ENCODE results near the gene HECTD3.
"Not testable (repeated sequence)": the region's sequence is repeated elsewhere in the genome, so short reads cannot be mapped to it uniquely, and the experiment has no call there.

HECTD3 gene

DNA sequence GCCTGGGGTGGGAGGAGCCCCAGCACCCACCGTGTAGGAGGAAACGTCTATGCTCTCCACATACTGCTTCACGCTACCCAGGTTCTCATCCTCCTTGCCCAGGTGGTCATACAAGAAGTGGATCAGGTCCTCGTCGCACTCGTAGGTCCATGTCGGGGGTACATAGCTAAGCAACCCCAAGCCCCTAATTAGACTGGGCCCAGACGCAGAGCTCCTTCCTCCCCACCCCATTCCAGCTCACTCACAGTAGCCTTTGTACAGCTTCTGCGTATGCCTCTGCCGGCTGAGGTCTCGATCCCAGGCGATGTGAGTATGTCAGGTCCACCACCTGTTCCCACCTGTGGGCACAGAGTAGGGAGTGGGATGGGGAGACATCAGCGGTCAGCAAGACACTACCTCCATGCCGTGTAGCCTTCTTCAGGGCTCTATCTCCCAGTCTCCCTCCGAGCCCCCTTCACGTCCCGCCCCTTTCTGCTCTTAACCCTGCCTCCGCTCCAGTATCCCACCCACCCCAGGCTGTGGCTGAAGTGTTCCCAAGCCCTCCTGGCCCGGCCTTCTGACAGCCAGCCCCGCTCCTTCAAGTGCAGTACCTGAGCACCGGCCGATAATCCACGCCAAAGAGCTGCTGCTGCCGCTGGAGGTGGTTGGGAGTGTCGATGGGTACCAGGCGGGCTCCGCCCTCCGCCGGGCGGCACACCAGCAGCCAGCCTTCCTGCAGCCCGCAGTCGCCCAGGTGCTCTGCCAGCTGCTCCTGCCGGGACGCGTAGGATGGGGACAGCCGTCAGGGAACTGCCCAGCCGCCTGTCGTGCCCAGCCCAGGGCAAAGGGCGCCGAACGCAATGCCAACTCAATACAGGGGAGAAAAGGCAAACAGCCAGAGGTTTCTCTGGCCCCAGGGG is 919 bp downstream of the HECTD3 start:
- peaks cover 38% of the 10 kb centered on the region for H3K36me3 ChIP-seq (ENCODE audit: insufficient read depth, low read length)
- H3K27me3 ChIP-seq (ENCODE audit: insufficient read depth, low read length) = no peaks in the 10 kb centered on the region
- peak overlapping the region; percentile 87 for H3K4me3 ChIP-seq (ENCODE audit: low read length)
- no peaks in the 10 kb centered on the region for H3K9me3 ChIP-seq (ENCODE audit: low read length)
- H2AFZ ChIP-seq (ENCODE audit: low read depth, low read length) = peak overlapping the region; percentile 99
- H3K4me1 ChIP-seq (ENCODE audit: insufficient read depth, low read length) = peaks cover 19% of the 10 kb centered on the region

DNA sequence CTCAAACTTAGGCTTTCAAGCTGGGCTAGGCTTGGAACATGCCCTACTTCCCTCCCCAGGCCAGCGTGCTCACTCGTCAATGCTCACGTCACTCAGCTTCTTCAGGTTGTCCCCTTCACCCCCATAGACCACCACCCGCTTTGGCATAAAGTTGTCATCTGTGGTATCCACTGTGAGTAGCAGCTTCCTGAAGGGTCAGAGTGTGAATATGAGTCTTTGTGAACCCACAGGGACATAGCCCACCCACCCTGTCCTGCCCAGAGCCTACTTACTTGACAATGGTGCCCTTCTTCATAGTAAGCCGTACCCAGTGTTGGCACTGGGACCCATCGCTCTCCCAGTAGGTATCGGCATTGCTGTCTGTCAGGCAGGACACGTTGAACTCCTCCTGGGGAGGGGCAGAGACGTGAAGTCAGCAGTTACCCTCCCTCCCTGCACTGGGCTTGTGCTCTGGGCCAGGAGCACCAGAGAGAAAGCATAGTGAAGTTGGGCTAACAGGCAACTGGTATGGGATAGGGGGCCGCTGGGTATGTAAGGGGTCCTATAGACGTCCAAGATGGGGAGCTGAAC is 1.7 kb downstream of the HECTD3 start:
- Histone ChIP-seq H3K9me3 (ENCODE audit: low read length) (no peaks in the 10 kb centered on the region), H3K4me1 (ENCODE audit: insufficient read depth, low read length) (peaks cover 19% of the 10 kb centered on the region), H2AFZ (ENCODE audit: low read depth, low read length) (no peak overlapping the region), H3K36me3 (ENCODE audit: insufficient read depth, low read length) (peaks cover 46% of the 10 kb centered on the region), H3K4me3 (ENCODE audit: low read length) (no peak overlapping the region), H3K27me3 (ENCODE audit: insufficient read depth, low read length) (no peaks in the 10 kb centered on the region)

DNA sequence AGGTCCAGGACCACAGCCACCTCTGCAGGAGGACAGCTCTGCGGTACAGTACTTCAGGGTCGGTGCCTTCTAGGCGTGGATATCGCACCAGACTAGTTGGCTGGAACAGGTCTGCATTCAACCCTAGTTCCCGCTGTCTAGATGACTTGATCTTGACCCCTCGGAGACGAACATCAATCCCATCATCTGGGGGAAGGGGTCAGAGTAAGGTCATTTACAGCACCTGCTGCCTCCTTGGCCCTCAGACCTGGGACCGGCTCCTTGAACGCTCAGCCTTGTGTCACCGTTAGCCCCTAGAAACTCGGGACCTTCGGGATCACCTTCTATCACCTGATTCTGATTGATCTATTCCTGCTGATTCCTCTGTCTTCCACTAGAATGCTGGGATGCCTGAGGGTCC is 2.6 kb downstream of the HECTD3 start:
- Histone ChIP-seq H2AFZ (ENCODE audit: low read depth, low read length) (no peak overlapping the region), H3K36me3 (ENCODE audit: insufficient read depth, low read length) (peaks cover 55% of the 10 kb centered on the region), H3K27me3 (ENCODE audit: insufficient read depth, low read length) (no peaks in the 10 kb centered on the region), H3K4me1 (ENCODE audit: insufficient read depth, low read length) (peaks cover 18% of the 10 kb centered on the region), H3K4me3 (ENCODE audit: low read length) (no peak overlapping the region), H3K9me3 (ENCODE audit: low read length) (no peaks in the 10 kb centered on the region)

DNA sequence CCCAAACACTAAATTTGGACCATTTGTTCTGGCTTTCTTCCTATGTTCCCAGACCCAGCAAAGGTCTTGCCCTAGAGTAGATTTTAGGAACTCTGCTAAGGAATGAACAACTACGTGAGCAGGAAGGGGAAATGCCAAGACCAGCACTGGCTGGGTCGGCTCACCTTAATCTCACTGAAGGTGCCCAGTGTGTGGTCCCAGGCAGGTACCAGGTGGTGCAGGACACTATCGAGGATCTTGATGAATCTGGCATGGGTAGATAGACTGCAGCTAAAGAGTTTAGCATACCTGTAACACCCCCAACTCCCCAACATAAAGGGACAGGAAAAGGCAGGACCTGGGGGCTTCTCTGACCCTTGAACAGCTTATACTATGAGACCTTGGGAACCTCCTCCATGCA is 3.0 kb downstream of the HECTD3 start:
- Histone ChIP-seq H3K4me3 (ENCODE audit: low read length) (no peak overlapping the region), H3K36me3 (ENCODE audit: insufficient read depth, low read length) (peaks cover 58% of the 10 kb centered on the region), H3K27me3 (ENCODE audit: insufficient read depth, low read length) (no peaks in the 10 kb centered on the region), H3K4me1 (ENCODE audit: insufficient read depth, low read length) (peaks cover 13% of the 10 kb centered on the region), H3K9me3 (ENCODE audit: low read length) (no peaks in the 10 kb centered on the region), H2AFZ (ENCODE audit: low read depth, low read length) (no peak overlapping the region)

DNA sequence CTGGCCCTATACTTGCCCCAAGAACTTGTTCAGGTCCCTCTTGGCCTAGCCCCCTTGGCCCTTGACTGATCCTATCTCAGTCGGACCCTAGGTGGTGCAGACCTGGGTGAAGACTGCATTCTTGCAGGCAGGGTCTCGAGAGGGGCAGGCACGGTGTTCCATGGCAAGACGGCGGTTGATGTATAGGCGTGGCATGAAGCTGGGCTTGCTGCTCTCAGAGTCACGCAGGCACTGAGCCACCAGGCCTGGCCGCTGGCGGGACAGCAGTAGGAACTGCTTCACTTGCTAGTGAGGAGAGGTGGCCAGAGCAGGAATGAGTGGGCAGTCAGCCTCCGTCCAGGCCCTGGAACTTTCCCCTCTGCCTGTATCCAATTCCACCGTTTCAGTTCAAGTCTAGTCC is 3.8 kb downstream of the HECTD3 start:
- Histone ChIP-seq H2AFZ (ENCODE audit: low read depth, low read length) (no peak overlapping the region), H3K4me3 (ENCODE audit: low read length) (no peak overlapping the region), H3K9me3 (ENCODE audit: low read length) (no peaks in the 10 kb centered on the region), H3K36me3 (ENCODE audit: insufficient read depth, low read length) (peaks cover 66% of the 10 kb centered on the region), H3K4me1 (ENCODE audit: insufficient read depth, low read length) (peaks cover 8% of the 10 kb centered on the region), H3K27me3 (ENCODE audit: insufficient read depth, low read length) (no peaks in the 10 kb centered on the region)

DNA sequence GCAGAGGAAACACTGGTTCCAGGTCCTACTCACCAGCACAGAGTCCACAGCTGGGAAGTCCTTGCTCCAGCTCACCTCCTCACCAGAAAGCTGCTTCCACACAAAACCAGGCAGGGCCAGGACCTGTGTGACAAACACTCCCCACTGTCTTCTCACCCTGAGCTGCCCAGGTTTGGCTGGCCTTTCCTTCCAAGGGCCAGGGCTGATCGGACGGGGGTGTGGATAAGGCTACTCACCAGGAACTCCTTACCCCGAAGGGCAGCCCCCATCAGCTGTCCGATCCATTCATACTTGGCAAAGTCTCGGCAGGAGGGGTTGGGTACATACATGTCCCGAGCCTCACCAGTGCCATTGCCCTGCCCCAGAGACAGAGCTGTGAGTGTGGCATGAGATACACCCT is 5.4 kb downstream of the HECTD3 start:
- Histone ChIP-seq H3K4me1 (ENCODE audit: insufficient read depth, low read length) (peaks cover 8% of the 10 kb centered on the region), H3K27me3 (ENCODE audit: insufficient read depth, low read length) (no peaks in the 10 kb centered on the region), H2AFZ (ENCODE audit: low read depth, low read length) (no peak overlapping the region), H3K4me3 (ENCODE audit: low read length) (no peak overlapping the region), H3K9me3 (ENCODE audit: low read length) (no peaks in the 10 kb centered on the region), H3K36me3 (ENCODE audit: insufficient read depth, low read length) (peaks cover 70% of the 10 kb centered on the region)

DNA sequence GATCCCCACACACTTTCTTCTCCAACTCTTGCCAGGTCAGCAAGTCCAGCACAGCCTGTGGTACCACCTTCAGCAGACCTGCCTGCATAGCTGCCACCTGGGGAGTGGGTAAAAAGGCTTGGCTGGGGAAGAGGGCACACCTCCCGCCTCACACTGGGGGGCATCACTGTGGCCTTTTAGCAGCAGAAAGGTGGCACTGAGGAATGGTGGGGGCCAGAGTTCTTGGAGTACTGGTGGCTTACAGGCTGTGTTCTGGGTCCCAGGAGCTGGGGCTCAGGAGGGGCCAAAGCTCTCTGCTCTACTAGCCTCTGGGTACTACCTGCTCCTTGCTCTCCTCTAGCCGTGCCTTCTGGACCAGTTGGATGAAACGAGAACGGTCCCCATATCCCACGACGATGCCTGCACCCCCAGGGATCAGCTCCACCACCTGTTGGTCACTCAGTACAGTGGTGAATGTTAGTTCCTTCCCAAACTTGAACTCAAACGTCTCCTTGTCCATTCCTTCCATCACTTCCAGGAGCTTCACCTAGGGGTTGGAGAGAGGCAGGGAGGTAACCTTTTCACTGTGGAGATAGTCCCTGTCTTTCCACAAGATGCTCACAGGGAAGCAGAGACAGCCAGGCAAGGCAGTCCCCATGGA is 6.7 kb downstream of the HECTD3 start:
- Histone ChIP-seq H3K9me3 (ENCODE audit: low read length) (no peaks in the 10 kb centered on the region), H3K4me1 (ENCODE audit: insufficient read depth, low read length) (no peaks in the 10 kb centered on the region), H3K4me3 (ENCODE audit: low read length) (no peak overlapping the region), H2AFZ (ENCODE audit: low read depth, low read length) (no peak overlapping the region), H3K36me3 (ENCODE audit: insufficient read depth, low read length) (peaks cover 69% of the 10 kb centered on the region), H3K27me3 (ENCODE audit: insufficient read depth, low read length) (no peaks in the 10 kb centered on the region)

DNA sequence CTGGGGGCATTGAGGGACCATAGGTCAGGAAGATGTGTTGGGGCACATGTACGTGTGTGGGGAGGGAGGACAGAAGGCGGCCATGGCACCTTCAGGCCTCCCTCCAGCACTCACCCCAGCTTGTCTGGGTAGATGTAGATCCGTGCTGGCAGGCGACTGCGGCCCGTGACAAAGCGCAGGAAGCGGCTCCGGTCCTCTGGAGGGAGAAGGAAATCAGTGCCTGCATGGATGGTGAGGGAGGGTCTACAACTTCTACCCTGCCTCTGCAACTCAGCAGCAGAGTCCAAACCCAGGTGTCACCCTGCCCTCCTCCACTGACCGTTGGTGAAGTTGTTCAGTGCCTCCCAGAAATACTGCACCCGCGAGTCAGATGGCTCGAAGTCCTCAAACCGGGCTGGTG is 7.4 kb downstream of the HECTD3 start:
- Histone ChIP-seq H3K27me3 (ENCODE audit: insufficient read depth, low read length) (no peaks in the 10 kb centered on the region), H3K9me3 (ENCODE audit: low read length) (no peaks in the 10 kb centered on the region), H3K4me3 (ENCODE audit: low read length) (no peak overlapping the region), H3K36me3 (ENCODE audit: insufficient read depth, low read length) (peaks cover 63% of the 10 kb centered on the region), H2AFZ (ENCODE audit: low read depth, low read length) (no peak overlapping the region), H3K4me1 (ENCODE audit: insufficient read depth, low read length) (no peaks in the 10 kb centered on the region)

DNA sequence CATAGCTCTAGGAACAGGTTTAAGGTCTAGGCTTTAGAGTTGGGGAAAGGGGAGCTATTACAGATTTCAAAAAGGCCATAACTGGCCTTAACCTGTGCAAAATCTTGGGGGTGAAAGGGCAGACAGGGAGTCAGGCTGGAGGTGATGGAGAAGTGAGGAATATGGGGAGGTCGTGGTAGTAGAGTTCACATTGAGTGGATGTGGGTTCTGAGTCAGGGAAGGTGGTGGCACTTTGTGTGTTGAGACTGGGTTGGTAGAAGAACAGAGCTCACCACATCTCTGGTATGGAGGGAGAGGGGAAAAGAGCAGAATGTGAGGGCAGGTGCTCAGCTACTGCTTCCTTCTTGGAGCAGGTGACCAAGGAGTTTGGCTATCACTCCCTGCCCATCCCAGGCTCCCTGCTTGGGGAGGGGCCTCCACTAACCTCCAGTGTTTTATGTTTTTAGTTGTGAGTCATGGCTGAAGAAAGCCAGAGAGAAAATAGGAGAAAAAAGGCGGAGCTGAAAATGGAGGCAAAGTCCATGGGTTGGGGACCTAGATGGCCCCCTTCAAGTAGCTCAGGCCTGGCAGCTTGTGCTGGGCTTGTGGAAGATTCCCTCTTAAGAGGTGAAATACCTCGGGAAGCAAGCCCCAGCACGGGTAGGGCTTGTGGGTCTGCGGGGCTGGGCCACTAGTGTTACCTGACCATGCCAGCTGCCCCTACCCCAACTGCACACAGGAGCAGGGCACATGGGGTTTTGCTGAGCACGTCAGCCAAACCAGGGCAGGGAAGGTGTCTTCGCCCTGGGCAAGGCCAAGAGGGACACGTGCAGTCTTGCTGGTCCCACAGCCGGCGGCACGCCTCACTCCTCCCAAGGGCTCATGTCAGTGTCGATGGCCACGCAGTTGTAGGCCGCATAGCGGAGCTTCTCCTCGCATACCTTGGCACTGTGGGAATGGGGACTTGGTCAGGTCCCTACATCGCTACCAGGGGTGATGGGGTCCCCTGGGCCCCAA is 8.2 kb downstream of the HECTD3 start:
- H3K4me3 ChIP-seq (ENCODE audit: low read length) = no peak overlapping the region
- H3K36me3 ChIP-seq (ENCODE audit: insufficient read depth, low read length) = peaks cover 56% of the 10 kb centered on the region
- no peak overlapping the region for H2AFZ ChIP-seq (ENCODE audit: low read depth, low read length)
- H3K9me3 ChIP-seq (ENCODE audit: low read length) = no peaks in the 10 kb centered on the region
- no peaks in the 10 kb centered on the region for H3K4me1 ChIP-seq (ENCODE audit: insufficient read depth, low read length)
- no peaks in the 10 kb centered on the region for H3K27me3 ChIP-seq (ENCODE audit: insufficient read depth, low read length)

DNA sequence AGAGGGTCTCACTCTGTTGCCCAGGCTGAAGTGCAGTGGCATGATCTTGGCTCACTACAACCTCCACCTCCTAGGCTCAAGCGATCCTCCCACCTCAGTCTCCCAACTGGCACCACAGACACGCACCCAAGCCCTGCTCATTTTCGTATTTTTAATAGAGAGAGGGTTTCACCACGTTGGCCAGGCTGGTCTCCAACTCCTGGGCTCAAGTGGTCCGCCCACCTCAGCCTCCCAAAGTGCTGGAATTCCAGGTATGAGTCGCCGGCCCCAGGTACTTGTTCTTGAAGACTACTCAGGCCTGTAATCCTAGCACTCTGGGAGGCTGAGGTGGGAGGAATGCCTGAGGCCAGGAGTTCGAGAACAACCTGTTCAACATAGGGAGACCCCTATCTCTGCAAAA is 9.5 kb downstream of the HECTD3 start:
- not testable (repeated sequence) for H3K4me1 ChIP-seq (ENCODE audit: insufficient read depth, low read length); H3K27me3 ChIP-seq (ENCODE audit: insufficient read depth, low read length)
- peaks cover 43% of the 10 kb centered on the region for H3K36me3 ChIP-seq (ENCODE audit: insufficient read depth, low read length)

DNA sequence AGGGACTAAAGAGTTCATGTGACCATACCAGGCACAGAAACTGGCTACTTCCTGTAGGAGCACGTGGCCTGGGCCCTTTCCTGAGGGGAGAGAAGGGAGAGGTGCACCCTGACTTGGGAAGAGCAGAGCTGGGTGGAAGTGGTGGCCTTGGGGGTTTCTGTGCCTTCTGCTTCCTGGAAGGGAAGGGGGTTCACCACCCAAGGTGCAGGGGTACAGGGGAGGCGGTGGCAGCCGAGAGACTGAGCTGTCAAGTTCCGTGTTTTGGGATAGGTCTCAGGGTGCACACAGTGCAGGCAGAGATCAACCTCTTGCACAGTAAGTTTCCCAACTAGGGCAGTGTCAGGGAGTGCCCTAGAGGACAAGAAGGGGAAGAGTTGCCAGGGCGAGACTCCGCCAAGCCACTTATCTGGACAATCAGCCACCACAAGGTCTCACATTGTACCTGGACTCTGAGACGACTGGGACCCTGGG is 10.1 kb downstream of the HECTD3 start:
- Histone ChIP-seq H3K4me1 (ENCODE audit: insufficient read depth, low read length) (no peaks in the 10 kb centered on the region), H2AFZ (ENCODE audit: low read depth, low read length) (no peak overlapping the region), H3K36me3 (ENCODE audit: insufficient read depth, low read length) (peaks cover 40% of the 10 kb centered on the region), H3K27me3 (ENCODE audit: insufficient read depth, low read length) (no peaks in the 10 kb centered on the region), H3K4me3 (ENCODE audit: low read length) (no peak overlapping the region), H3K9me3 (ENCODE audit: low read length) (no peaks in the 10 kb centered on the region)

More for the DNA sequence above, 9.5 kb downstream of the HECTD3 start:
- not testable (repeated sequence) for H3K9me3 ChIP-seq (ENCODE audit: low read length); H3K4me3 ChIP-seq (ENCODE audit: low read length); H2AFZ ChIP-seq (ENCODE audit: low read depth, low read length)

DNA sequence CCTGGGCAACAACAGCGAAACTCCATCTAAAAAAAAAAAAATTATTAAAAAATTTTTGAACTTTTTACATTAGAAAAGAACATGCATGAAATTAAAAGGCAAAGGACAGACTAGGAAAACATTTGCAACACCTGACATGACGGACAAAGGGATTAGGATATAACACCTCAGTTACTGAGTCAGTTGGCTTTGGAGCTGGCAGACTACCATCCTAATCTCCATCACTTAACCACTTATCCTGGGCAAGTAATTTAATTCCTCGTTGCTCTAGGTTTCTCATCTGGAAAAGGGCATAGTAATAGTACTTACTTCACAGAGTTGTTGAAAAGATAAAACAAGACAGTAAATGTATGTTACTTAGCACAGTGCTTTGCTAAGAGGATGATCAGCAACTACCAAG is 11.9 kb downstream of the HECTD3 start:
- H3K9me3 ChIP-seq (ENCODE audit: low read length) = no peaks in the 10 kb centered on the region
- H2AFZ ChIP-seq (ENCODE audit: low read depth, low read length) = no peak overlapping the region
- H3K4me1 ChIP-seq (ENCODE audit: insufficient read depth, low read length) = no peaks in the 10 kb centered on the region
- peaks cover 22% of the 10 kb centered on the region for H3K36me3 ChIP-seq (ENCODE audit: insufficient read depth, low read length)
- H3K4me3 ChIP-seq (ENCODE audit: low read length) = no peak overlapping the region
- no peaks in the 10 kb centered on the region for H3K27me3 ChIP-seq (ENCODE audit: insufficient read depth, low read length)
